ENCODE results near the gene ZNF565. TPM values are rescaled to one million over a fixed set of nuclear protein-coding genes. Genes with fewer than 3 reads are reported as not detected.
"Not testable (repeated sequence)": the region's sequence is repeated elsewhere in the genome, so short reads cannot be mapped to it uniquely, and the experiment has no call there.

The ZNF565 gene
- total and polyA plus RNA-seq, 8 donors = 0.45 to 16.3 (median 2.3) TPM

DNA sequence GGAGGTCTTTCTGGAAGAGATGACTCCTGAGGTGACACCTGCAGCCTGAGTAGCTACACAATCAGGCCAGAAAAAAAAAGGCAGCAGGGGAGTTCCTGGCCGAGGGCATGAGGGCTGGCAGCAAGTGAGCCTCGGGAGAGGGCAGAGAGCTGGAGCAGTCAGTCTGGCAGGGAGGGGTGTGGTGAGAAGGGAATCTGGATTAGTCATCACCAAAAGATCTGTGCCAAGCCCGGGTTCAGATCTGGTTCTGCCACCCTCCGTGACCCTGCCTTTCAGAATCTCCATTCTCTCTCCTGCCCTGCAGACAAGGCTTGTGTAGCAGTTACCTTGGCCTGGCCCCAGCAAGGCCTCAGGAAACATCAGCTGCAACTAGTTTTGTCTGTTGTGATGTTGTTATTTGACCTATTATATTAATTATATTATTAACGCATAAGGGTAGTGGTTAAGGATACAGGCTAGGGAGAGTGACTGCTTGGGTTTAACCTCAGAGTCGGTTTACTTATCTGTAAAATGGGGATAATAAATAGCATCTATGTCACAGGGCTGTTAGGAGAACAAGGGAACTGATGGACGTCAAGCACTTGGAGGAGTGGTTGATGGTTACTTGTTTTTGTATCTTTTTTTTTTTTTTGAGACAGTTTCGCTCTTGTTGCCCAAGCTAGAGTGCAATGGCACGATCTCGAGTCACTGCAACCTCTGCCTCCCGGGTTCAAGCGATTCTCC is 77.3 kb downstream of the ZNF565 start:
- peak; percentile 80 to 83 for DNase-seq
- H3K36me3 ChIP-seq = peaks cover 2 to 8% (median 3%) of the 10 kb centered on the region in 4 donors
- WGBS, 5 donors = 48 to 54% (median 52%) methylated on average over 12 of the region's 12 CpGs
- no peaks in the 10 kb centered on the region for H3K27me3 ChIP-seq
- peak overlapping the region in 2 of 4 donors; percentile 4 to 5 for H3K4me3 ChIP-seq
- peak overlapping the region; percentile 75 to 85 (median 84) for H3K27ac ChIP-seq
- TF ChIP-seq POLR2AphosphoS5 (IDR thresholded peaks at IDR 0.05) (peak in 2 of 3 donors; percentile 68 to 72), POLR2A (IDR thresholded peaks at IDR 0.05) (no peak)
- no peaks in the 10 kb centered on the region for H3K9me3 ChIP-seq
- peaks cover 16 to 54% (median 41%) of the 10 kb centered on the region in 4 donors for H3K4me1 ChIP-seq
- intact Hi-C loops (cut with DNase I; ENCODE audit: low total_unique reads) = no loop called here

DNA sequence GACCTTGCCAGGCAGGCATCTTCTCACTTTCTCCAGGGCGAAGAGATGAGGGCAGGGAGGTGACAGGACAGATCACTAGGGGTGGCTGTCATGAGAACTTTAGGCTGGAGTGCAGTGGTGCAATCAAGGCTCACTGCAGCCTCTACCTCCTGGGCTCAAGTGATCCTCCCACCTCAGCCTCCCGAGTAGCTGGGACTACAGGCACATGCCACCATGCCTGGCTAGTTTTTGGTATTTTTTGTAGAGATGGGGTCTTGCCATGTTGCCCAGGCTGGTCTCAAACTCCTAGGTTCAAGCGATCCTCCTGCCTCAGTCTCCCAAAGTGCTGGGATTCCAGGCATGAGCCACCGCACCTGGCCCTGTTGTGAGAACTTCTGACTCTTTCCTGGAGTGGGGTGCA is 79.6 kb downstream of the ZNF565 start:
- DNase-seq; H3K9me3 ChIP-seq; H3K4me3 ChIP-seq; intact Hi-C loops (cut with DNase I; ENCODE audit: low total_unique reads); H3K36me3 ChIP-seq; H3K27me3 ChIP-seq; H3K27ac ChIP-seq: not testable (repeated sequence)
- WGBS, 5 donors = 86 to 95% (median 92%) methylated on average over 3 to 4 of the region's 4 CpGs
- H3K4me1 ChIP-seq = peaks cover 7 to 63% (median 33%) of the 10 kb centered on the region in 4 donors

Small RNAs within 50 kb of the gene (small RNA-seq; reads per million reads assigned to genes)
- gene RF00019 = 0 reads per million in 4 donors

Other genes starting within 250 kb of the ZNF565 start
- gene SDHAF1, start 219.5 kb downstream of the ZNF565 start, total RNA-seq = 10 to 100 TPM in 3 of 5 donors, 1 to 10 TPM in 1, not detected in 1; 8.0 to 38.1 (median 21.1) TPM
- gene SDHAF1, start 219.5 kb downstream of the ZNF565 start, polyA plus RNA-seq = 10 to 100 TPM; 19.2 to 31.2 (median 28.3) TPM
- gene SYNE4, start 205.9 kb downstream of the ZNF565 start, total RNA-seq = 10 to 100 TPM in 1 of 5 donors, 1 to 10 TPM in 3, not detected in 1; 1.3 to 11.2 (median 5.4) TPM
- 1 to 10 TPM; 3.5 to 5.8 (median 4.6) TPM for gene SYNE4, start 205.9 kb downstream of the ZNF565 start, polyA plus RNA-seq
- gene ALKBH6, start 200.5 kb downstream of the ZNF565 start, total RNA-seq = 100 to 1,000 TPM in 2 of 5 donors, 10 to 100 TPM in 1, 1 to 10 TPM in 2; 8.8 to 187 (median 44.2) TPM
- gene ALKBH6, start 200.5 kb downstream of the ZNF565 start, polyA plus RNA-seq = 10 to 100 TPM in 2 of 3 donors, 1 to 10 TPM in 1; 9.8 to 25.8 (median 13.7) TPM
- 10 to 100 TPM in 1 of 5 donors, 1 to 10 TPM in 4; 1.8 to 17.1 (median 7.5) TPM for gene CLIP3, start 181.8 kb downstream of the ZNF565 start, total RNA-seq
- 1 to 10 TPM; 4.5 to 8.3 (median 5.5) TPM for gene CLIP3, start 181.8 kb downstream of the ZNF565 start, polyA plus RNA-seq
- 10 to 100 TPM in 1 of 5 donors, 1 to 10 TPM in 1, under 1 TPM in 2, not detected in 1; 0.29 to 12.8 (median 5.1) TPM for gene THAP8, start 160.4 kb downstream of the ZNF565 start, total RNA-seq
- 1 to 10 TPM; 4.4 to 4.7 (median 4.7) TPM for gene THAP8, start 160.4 kb downstream of the ZNF565 start, polyA plus RNA-seq
- 10 to 100 TPM in 1 of 5 donors, 1 to 10 TPM in 3, under 1 TPM in 1; 0.29 to 15.2 (median 2.7) TPM for gene WDR62, start 159.8 kb downstream of the ZNF565 start, total RNA-seq
- 1 to 10 TPM in 2 of 3 donors, under 1 TPM in 1; 0.31 to 1.3 (median 1.2) TPM for gene WDR62, start 159.8 kb downstream of the ZNF565 start, polyA plus RNA-seq
- gene OVOL3, start 103.5 kb downstream of the ZNF565 start, total RNA-seq = not detected
- not detected for gene OVOL3, start 103.5 kb downstream of the ZNF565 start, polyA plus RNA-seq
- gene POLR2I, start 99.8 kb downstream of the ZNF565 start, total RNA-seq = 100 to 1,000 TPM in 1 of 5 donors, 10 to 100 TPM in 4; 16.2 to 199 (median 42.8) TPM
- 100 to 1,000 TPM in 2 of 3 donors, 10 to 100 TPM in 1; 84.0 to 123 (median 117) TPM for gene POLR2I, start 99.8 kb downstream of the ZNF565 start, polyA plus RNA-seq
- 100 to 1,000 TPM in 1 of 5 donors, 10 to 100 TPM in 4; 32.1 to 263 (median 71.0) TPM for gene TBCB, start 99.2 kb downstream of the ZNF565 start, total RNA-seq
- 100 to 1,000 TPM; 137 to 165 (median 140) TPM for gene TBCB, start 99.2 kb downstream of the ZNF565 start, polyA plus RNA-seq
- gene CAPNS1, start 74.6 kb downstream of the ZNF565 start, total RNA-seq = 100 to 1,000 TPM in 4 of 5 donors, 10 to 100 TPM in 1; 93.7 to 188 (median 115) TPM
- gene CAPNS1, start 74.6 kb downstream of the ZNF565 start, polyA plus RNA-seq = 100 to 1,000 TPM; 500 to 575 (median 554) TPM
- gene COX7A1, start 62.2 kb downstream of the ZNF565 start, total RNA-seq = 10 to 100 TPM in 2 of 5 donors, 1 to 10 TPM in 2, not detected in 1; 4.0 to 21.0 (median 10.4) TPM
- gene COX7A1, start 62.2 kb downstream of the ZNF565 start, polyA plus RNA-seq = 10 to 100 TPM; 31.9 to 43.4 (median 32.7) TPM
- 100 to 1,000 TPM in 1 of 5 donors, 10 to 100 TPM in 3, 1 to 10 TPM in 1; 8.7 to 108 (median 63.5) TPM for gene ZNF146, start 441 bp upstream of the ZNF565 start, total RNA-seq
- gene ZNF146, start 441 bp upstream of the ZNF565 start, polyA plus RNA-seq = 10 to 100 TPM; 19.2 to 24.7 (median 22.2) TPM
- 1 to 10 TPM in 4 of 5 donors, under 1 TPM in 1; 0.29 to 9.2 (median 5.9) TPM for gene ZFP14, start 164.5 kb upstream of the ZNF565 start, total RNA-seq
- 1 to 10 TPM in 2 of 3 donors, under 1 TPM in 1; 0.68 to 2.0 (median 1.2) TPM for gene ZFP14, start 164.5 kb upstream of the ZNF565 start, polyA plus RNA-seq
- gene ZFP82, start 204.0 kb upstream of the ZNF565 start, total RNA-seq = 1 to 10 TPM in 2 of 5 donors, under 1 TPM in 3; 0.29 to 7.3 (median 0.58) TPM
- 1 to 10 TPM; 1.1 to 1.5 (median 1.4) TPM for gene ZFP82, start 204.0 kb upstream of the ZNF565 start, polyA plus RNA-seq

All from stomach (tissue), 9 donors.